ENCODE data around the gene WDR76. TPM values are rescaled to one million over a fixed set of nuclear protein-coding genes. Genes with fewer than 3 reads are reported as not detected.
A peak's percentile ranks its signal among the peaks of the same experiment; 100 is the strongest.

The WDR76 gene
- total and polyA plus RNA-seq, 7 experiments from 2014 or later: 6.6 to 62.1 (median 9.3) TPM

DNA sequence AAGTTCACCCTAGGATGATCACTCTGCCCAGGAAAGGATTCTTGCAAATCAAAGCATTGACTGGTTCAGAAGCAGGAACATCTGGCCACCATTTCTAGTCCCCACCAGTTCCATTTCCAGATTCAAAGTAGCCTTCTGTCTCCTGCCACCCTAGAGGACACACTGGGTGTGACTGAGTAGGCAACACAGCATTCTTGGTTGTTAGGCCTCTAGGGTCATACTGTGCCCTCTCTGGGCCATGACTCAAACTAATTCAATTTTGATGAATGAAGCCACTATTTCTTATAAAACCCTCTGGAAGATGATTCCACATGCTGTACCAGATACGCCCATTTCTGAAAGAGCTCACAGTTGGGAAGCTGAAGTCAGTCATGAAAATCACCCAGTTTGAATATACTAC, 69.7 kb downstream of the WDR76 start:
- H3K4me1 Mint-ChIP-seq: peaks cover 0 to 2% (median 0%) of the 10 kb centered on the region in 7 donors
- Histone ChIP-seq H3K27ac (ENCODE audit: low read depth, low read length) (no peak overlapping the region), H3K36me3 (ENCODE audit: control insufficient read depth in 2 of 3, insufficient read depth in 3 of 3, low read length in 3 of 3) (no peaks in the 10 kb centered on the region), H3K9me3 (ENCODE audit: control insufficient read depth in 2 of 3, low read length in 3 of 3) (no peaks in the 10 kb centered on the region), H3K4me3 (ENCODE audit: low read length) (no peak overlapping the region), H3K4me1 (ENCODE audit: control insufficient read depth in 2 of 2, insufficient read depth in 2 of 2, low read length in 2 of 2) (no peaks in the 10 kb centered on the region), H3K27me3 (ENCODE audit: control insufficient read depth in 2 of 2, insufficient read depth in 2 of 2, low read length in 2 of 2) (no peaks in the 10 kb centered on the region)
- ChIA-PET CTCF (no interaction called here), POLR2A (interaction anchor here (0.8 kb wide), 1 partner anchor 1630 kb away, joined by 3 read pairs; no protein-coding TSS in a partner anchor)
- ATAC-seq (no peak), DNase-seq (no peak)
- intact Hi-C loops (cut with micrococcal nuclease): no loop called here
- H3K36me3 Mint-ChIP-seq: no peaks in the 10 kb centered on the region
- no peak overlapping the region for H3K4me3 Mint-ChIP-seq
- no peaks in the 10 kb centered on the region for H3K9me3 Mint-ChIP-seq
- peaks cover 0 to 5% (median 0%) of the 10 kb centered on the region in 5 donors for H3K27me3 Mint-ChIP-seq
- H3K27ac Mint-ChIP-seq: no peak overlapping the region

DNA sequence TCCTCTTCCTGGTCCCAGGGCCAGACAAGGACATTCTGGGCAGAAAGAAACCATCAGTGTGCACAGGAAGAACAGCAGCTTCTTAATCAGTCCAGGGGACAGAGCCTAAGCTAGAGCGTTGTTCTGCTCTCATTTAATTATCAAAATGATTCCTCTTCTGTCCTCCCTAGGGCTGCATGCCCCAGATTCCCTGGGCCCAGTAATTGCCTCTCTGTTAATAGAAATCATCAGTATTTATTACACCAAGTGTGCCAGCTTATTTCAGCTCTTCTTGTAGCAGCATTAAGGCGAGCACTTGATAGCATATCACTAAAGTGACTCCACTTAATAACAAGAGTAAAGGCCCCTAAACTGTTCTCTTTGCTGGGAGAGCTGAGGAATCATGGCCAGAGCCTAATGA, 72.1 kb downstream of the WDR76 start:
- Histone ChIP-seq H3K36me3 (ENCODE audit: control insufficient read depth in 2 of 3, insufficient read depth in 3 of 3, low read length in 3 of 3) (no peaks in the 10 kb centered on the region), H3K27me3 (ENCODE audit: control insufficient read depth in 2 of 2, insufficient read depth in 2 of 2, low read length in 2 of 2) (no peaks in the 10 kb centered on the region), H3K9me3 (ENCODE audit: control insufficient read depth in 2 of 3, low read length in 3 of 3) (no peaks in the 10 kb centered on the region), H3K4me1 (ENCODE audit: control insufficient read depth in 2 of 2, insufficient read depth in 2 of 2, low read length in 2 of 2) (no peaks in the 10 kb centered on the region), H3K4me3 (ENCODE audit: low read length) (no peak overlapping the region), H3K27ac (ENCODE audit: low read depth, low read length) (no peak overlapping the region)
- ChIA-PET CTCF (no interaction called here), POLR2A (no interaction called here)
- intact Hi-C loops (cut with micrococcal nuclease): no loop called here
- Mint-ChIP-seq H3K4me3 (no peak overlapping the region), H3K27me3 (peaks cover 0 to 5% (median 0%) of the 10 kb centered on the region in 5 donors), H3K4me1 (peaks cover 0 to 3% (median 3%) of the 10 kb centered on the region in 7 donors), H3K27ac (no peak overlapping the region), H3K9me3 (no peaks in the 10 kb centered on the region), H3K36me3 (no peaks in the 10 kb centered on the region)
- DNase-seq (no peak), ATAC-seq (no peak)

DNA sequence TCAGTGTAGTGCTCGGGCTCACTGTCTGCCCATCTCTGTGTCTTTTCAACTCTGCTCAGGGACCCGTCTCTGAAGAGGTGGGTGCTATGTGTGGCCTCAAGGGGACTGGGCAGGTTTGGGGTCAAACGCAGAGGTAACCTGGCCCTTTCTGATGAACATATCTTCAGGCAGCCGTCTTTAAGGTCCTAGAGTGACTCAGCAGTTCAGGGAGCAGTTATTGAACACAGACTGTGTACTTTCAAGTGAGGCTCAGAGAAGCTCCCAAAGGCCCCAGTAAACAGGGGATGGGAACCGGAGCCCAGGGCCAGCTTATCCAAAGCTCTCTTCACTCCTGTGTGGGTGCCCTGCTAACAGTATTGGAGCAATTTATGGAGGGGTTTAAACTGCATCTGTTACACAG, 73.1 kb downstream of the WDR76 start:
- Histone ChIP-seq H3K36me3 (ENCODE audit: control insufficient read depth in 2 of 3, insufficient read depth in 3 of 3, low read length in 3 of 3) (no peaks in the 10 kb centered on the region), H3K27me3 (ENCODE audit: control insufficient read depth in 2 of 2, insufficient read depth in 2 of 2, low read length in 2 of 2) (no peaks in the 10 kb centered on the region), H3K4me1 (ENCODE audit: control insufficient read depth in 2 of 2, insufficient read depth in 2 of 2, low read length in 2 of 2) (no peaks in the 10 kb centered on the region), H3K9me3 (ENCODE audit: control insufficient read depth in 2 of 3, low read length in 3 of 3) (no peaks in the 10 kb centered on the region), H3K4me3 (ENCODE audit: low read length) (no peak overlapping the region), H3K27ac (ENCODE audit: low read depth, low read length) (no peak overlapping the region)
- intact Hi-C loops (cut with micrococcal nuclease): no loop called here
- no peak for ATAC-seq
- H3K27ac Mint-ChIP-seq: no peak overlapping the region
- H3K36me3 Mint-ChIP-seq: no peaks in the 10 kb centered on the region
- H3K9me3 Mint-ChIP-seq: no peaks in the 10 kb centered on the region
- H3K4me1 Mint-ChIP-seq: peaks cover 0 to 9% (median 4%) of the 10 kb centered on the region in 7 donors
- H3K27me3 Mint-ChIP-seq: no peaks in the 10 kb centered on the region
- DNase-seq: no peak
- POLR2A ChIA-PET: no interaction called here
- CTCF ChIA-PET: no interaction called here
- H3K4me3 Mint-ChIP-seq: no peak overlapping the region

DNA sequence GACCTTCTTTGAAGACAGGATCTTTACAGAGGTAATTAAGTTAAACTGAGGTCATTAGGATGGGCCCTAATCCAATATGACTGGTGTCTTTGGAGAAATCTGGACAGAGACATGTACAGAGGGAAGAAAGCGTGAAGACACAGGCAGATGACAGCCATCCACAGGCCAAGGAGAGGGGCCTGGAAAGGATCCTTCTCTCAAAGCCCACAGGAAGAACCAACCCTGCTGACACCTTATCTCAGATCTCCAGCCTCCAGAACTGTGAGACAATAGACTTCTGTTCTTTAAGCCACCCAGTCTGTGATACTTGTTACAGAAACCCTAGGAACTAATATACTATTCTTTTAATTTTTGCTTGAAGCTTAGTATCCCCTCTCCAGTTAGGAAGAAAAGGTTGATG, 74.2 kb downstream of the WDR76 start:
- no peaks in the 10 kb centered on the region for H3K4me1 ChIP-seq (ENCODE audit: control insufficient read depth in 2 of 2, insufficient read depth in 2 of 2, low read length in 2 of 2)
- no peaks in the 10 kb centered on the region for H3K27me3 ChIP-seq (ENCODE audit: control insufficient read depth in 2 of 2, insufficient read depth in 2 of 2, low read length in 2 of 2)
- ChIA-PET POLR2A (no interaction called here), CTCF (no interaction called here)
- no peaks in the 10 kb centered on the region for H3K9me3 ChIP-seq (ENCODE audit: control insufficient read depth in 2 of 3, low read length in 3 of 3)
- ATAC-seq (no peak), DNase-seq (no peak)
- Mint-ChIP-seq H3K4me1 (peaks cover 0 to 9% (median 4%) of the 10 kb centered on the region in 7 donors), H3K27me3 (no peaks in the 10 kb centered on the region), H3K36me3 (no peaks in the 10 kb centered on the region), H3K27ac (no peak overlapping the region), H3K4me3 (no peak overlapping the region), H3K9me3 (no peaks in the 10 kb centered on the region)
- no peak overlapping the region for H3K27ac ChIP-seq (ENCODE audit: low read depth, low read length)
- intact Hi-C loops (cut with micrococcal nuclease): no loop called here
- no peaks in the 10 kb centered on the region for H3K36me3 ChIP-seq (ENCODE audit: control insufficient read depth in 2 of 3, insufficient read depth in 3 of 3, low read length in 3 of 3)
- no peak overlapping the region for H3K4me3 ChIP-seq (ENCODE audit: low read length)

DNA sequence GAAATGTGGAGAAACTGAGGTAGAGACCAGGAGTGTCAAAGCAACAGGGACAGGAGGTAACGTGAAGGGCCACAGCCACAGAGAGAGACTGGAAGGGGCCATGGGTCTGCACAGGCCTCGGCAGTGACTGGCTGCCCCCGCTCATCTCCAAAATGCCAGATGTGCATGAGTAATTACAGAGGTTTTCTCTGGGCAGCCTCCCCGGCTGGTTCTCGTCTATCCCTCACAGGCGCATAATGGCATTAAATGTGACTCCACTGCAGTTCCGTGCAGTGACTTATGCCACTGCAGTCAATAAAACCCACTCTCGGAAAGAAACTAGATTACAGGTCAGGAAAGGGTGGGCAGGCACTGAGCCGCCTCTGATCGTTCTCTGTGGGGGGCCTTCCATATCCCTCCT, 74.7 kb downstream of the WDR76 start:
- Histone ChIP-seq H3K36me3 (ENCODE audit: control insufficient read depth in 2 of 3, insufficient read depth in 3 of 3, low read length in 3 of 3) (no peaks in the 10 kb centered on the region), H3K9me3 (ENCODE audit: control insufficient read depth in 2 of 3, low read length in 3 of 3) (no peaks in the 10 kb centered on the region), H3K27ac (ENCODE audit: low read depth, low read length) (no peak overlapping the region), H3K27me3 (ENCODE audit: control insufficient read depth in 2 of 2, insufficient read depth in 2 of 2, low read length in 2 of 2) (no peaks in the 10 kb centered on the region), H3K4me3 (ENCODE audit: low read length) (no peak overlapping the region), H3K4me1 (ENCODE audit: control insufficient read depth in 2 of 2, insufficient read depth in 2 of 2, low read length in 2 of 2) (no peaks in the 10 kb centered on the region)
- H3K4me1 Mint-ChIP-seq: peaks cover 0 to 9% (median 4%) of the 10 kb centered on the region in 7 donors
- intact Hi-C loops (cut with micrococcal nuclease): no loop called here
- ATAC-seq (no peak), DNase-seq (no peak)
- no peak overlapping the region for H3K4me3 Mint-ChIP-seq
- H3K27me3 Mint-ChIP-seq: no peaks in the 10 kb centered on the region
- H3K27ac Mint-ChIP-seq: no peak overlapping the region
- ChIA-PET CTCF (no interaction called here), POLR2A (no interaction called here)
- no peaks in the 10 kb centered on the region for H3K36me3 Mint-ChIP-seq
- H3K9me3 Mint-ChIP-seq: no peaks in the 10 kb centered on the region

DNA sequence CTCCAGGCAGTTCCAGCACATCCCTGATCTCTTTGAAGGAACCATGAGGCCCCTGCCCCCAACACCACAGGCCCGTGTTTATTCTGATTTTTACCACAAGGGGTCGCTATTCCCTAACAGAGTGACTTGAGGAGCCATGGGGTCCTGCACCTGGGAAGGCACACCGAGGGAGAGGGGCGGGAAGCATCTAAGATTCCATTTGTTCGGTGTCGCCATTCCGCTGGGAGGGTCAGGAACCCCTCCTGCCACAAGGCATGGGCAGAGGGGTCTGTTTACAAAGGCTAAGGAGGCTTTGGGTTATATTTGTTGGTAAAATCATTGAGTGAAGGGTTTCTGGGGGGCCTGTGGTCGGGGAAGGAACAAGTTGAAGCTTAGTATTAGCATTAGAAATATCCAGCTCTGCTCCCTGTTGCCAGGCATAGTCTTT, 77.1 kb downstream of the WDR76 start:
- Mint-ChIP-seq H3K4me1 (peaks cover 0 to 9% (median 4%) of the 10 kb centered on the region in 7 donors), H3K27me3 (no peaks in the 10 kb centered on the region), H3K36me3 (no peaks in the 10 kb centered on the region), H3K9me3 (no peaks in the 10 kb centered on the region), H3K27ac (no peak overlapping the region), H3K4me3 (no peak overlapping the region)
- CTCF ChIA-PET: interaction anchor here (0.7 to 1.2 kb wide), 4 partner anchors 10 to 598 kb away, joined by 3 to 4 read pairs (median 4); no protein-coding TSS in a partner anchor
- no peak overlapping the region for H3K27ac ChIP-seq (ENCODE audit: low read depth, low read length)
- no peaks in the 10 kb centered on the region for H3K36me3 ChIP-seq (ENCODE audit: control insufficient read depth in 2 of 3, insufficient read depth in 3 of 3, low read length in 3 of 3)
- no peaks in the 10 kb centered on the region for H3K9me3 ChIP-seq (ENCODE audit: control insufficient read depth in 2 of 3, low read length in 3 of 3)
- POLR2A ChIA-PET: no interaction called here
- no peak overlapping the region for H3K4me3 ChIP-seq (ENCODE audit: low read length)
- DNase-seq (peak; percentile 8 to 62 (median 39)), ATAC-seq (peak; percentile 65)
- no peaks in the 10 kb centered on the region for H3K4me1 ChIP-seq (ENCODE audit: control insufficient read depth in 2 of 2, insufficient read depth in 2 of 2, low read length in 2 of 2)
- intact Hi-C loops (cut with micrococcal nuclease): loop anchor here (1.0 to 2.0 kb wide), 2 partner anchors 162 to 597 kb away; no protein-coding TSS in a partner anchor
- H3K27me3 ChIP-seq (ENCODE audit: control insufficient read depth in 2 of 2, insufficient read depth in 2 of 2, low read length in 2 of 2): no peaks in the 10 kb centered on the region

DNA sequence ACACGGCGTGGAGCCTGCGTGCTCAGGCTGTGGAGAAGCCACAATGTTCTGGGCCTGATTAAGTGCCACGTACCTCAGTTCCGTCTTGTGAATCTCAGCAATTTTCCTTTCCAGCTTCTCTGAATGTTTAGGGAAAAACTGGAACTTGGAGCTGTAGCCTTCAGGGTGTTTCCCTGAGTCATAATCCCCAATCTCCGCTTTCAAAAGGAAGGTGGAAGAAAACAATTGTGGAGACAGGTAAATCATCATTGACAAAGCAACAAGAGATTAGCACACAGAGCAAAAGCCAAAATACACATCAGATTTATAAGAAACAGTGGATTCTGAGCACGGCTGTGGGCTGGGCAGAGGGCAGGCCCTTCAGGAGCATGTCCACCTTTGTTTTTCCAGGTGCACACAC, 79.0 kb downstream of the WDR76 start:
- DNase-seq: no peak
- Histone ChIP-seq H3K36me3 (ENCODE audit: control insufficient read depth in 2 of 3, insufficient read depth in 3 of 3, low read length in 3 of 3) (no peaks in the 10 kb centered on the region), H3K4me3 (ENCODE audit: low read length) (no peak overlapping the region), H3K27me3 (ENCODE audit: control insufficient read depth in 2 of 2, insufficient read depth in 2 of 2, low read length in 2 of 2) (no peaks in the 10 kb centered on the region), H3K9me3 (ENCODE audit: control insufficient read depth in 2 of 3, low read length in 3 of 3) (no peaks in the 10 kb centered on the region), H3K27ac (ENCODE audit: low read depth, low read length) (no peak overlapping the region), H3K4me1 (ENCODE audit: control insufficient read depth in 2 of 2, insufficient read depth in 2 of 2, low read length in 2 of 2) (no peaks in the 10 kb centered on the region)
- Mint-ChIP-seq H3K36me3 (no peaks in the 10 kb centered on the region), H3K9me3 (no peaks in the 10 kb centered on the region), H3K27ac (no peak overlapping the region), H3K27me3 (no peaks in the 10 kb centered on the region), H3K4me3 (no peak overlapping the region), H3K4me1 (peaks cover 0 to 9% (median 4%) of the 10 kb centered on the region in 7 donors)
- ChIA-PET CTCF (interaction anchor here (0.8 kb wide), 1 partner anchor 316 kb away, joined by 3 read pairs; no protein-coding TSS in a partner anchor), POLR2A (no interaction called here)
- no peak for ATAC-seq
- intact Hi-C loops (cut with micrococcal nuclease): no loop called here

Data from naive thymus-derived CD4-positive, alpha-beta T cell (primary cell).